GM19099 (cell line): ENCODE data around the gene TIAM2.

Experiments used
- POLR2A ChIP-seq: IDR thresholded peaks from 3 replicates; pipeline ENCODE4 v1.6.1; 2011; ENCODE audit warnings: low read depth; ENCODE audit not compliant: insufficient read length; ENCODE audit errors: extremely low read depth

Gene TIAM2

DNA sequence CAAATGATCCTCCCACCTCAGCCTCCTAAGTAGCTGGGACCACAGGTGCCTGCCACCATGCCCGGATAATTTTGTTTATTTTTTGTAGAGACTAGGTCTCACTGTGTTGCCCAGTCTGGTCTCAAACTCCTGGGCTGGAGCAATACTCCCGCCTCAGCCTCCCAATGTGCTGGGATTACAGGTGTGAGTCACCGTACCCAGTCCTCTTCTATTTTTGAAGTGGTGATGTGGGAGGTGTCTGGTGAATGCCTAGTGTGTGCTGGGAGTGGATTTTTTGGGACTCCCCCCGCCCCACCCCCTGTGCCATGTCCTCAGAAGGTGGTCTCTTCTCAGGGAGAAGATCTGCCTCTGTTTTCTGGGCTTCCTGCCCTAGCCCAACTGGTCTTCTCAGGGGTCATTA, 220.8 kb downstream of the TIAM2 start:
- TF ChIP-seq POLR2A: no peak

DNA sequence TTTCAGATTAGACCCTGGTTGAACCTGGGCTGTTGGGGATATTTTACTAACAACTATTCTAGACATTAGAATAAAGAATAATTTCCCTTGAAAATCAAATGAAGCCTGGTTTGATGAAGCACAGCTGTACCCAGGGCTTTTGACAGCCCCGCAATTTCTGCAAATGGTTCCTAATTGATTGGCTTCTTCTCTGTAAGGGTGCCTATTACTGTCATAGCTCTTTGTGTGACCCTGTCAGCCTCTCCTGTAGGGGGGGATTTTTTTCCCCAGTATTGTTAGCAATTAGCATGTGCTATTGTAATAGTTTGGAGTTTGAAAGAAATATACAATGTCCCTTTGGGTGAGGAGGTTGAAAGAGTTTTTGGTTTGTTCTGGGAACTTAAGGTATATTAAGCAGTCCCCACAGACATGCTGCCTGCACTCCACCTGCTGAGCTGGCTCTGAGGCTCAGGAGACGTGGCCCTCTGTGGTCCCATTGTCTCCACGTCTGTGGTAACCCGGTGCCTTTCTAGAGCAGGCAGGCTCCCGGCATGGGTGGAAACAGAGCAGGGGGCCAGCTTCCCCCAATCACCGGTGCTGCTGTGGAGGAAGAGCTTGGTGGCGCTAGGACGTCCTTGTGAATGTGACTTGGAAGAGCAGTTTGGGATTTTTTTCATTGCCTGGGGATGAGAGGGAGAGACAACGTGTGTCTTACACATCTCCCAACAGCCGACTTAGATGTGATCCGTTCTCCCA, 221.4 kb downstream of the TIAM2 start:
- no peak for TF ChIP-seq POLR2A

DNA sequence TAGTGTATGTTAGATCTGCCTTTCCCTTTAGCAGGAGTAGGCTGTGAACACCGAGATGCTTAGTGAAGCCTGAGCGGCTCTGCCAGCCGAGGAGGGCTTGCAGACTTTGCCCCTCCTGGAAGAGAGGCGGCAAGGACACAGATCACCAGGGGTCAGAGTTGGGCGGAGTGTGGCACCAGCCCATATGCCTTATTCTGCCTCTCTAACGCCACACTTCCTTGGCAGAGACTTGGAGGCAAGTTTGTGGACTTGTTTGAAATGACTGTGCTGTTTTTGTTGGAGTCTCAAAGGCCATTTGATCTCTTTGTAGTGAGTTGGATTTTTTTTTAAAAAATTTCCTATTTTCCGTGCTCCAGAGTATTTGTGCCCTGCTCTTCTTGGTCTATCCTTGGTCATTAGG, 224.2 kb downstream of the TIAM2 start:
- TF ChIP-seq POLR2A: no peak

DNA sequence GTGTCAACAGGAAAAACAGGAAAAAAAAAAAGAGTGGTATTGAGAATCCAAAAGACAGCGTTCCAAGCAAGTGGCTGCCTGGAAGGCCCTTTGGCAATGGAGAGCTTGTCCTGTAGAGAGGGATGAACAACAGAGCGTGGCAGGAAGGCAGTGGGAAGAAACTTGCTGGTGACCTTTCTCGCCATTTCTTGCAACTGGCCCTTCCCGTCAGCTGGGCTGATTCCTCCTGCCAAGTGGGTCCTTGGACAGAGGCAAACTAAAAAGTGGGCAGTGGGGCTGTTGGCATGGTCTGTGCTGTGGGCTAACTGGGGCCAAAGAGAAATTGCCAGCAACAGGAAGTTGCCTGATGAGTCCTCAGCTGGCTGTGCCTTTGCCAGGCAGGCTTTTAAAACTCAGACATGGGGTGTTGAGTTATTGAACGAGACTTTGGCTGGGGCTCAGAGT, 224.8 kb downstream of the TIAM2 start:
- no peak for TF ChIP-seq POLR2A

DNA sequence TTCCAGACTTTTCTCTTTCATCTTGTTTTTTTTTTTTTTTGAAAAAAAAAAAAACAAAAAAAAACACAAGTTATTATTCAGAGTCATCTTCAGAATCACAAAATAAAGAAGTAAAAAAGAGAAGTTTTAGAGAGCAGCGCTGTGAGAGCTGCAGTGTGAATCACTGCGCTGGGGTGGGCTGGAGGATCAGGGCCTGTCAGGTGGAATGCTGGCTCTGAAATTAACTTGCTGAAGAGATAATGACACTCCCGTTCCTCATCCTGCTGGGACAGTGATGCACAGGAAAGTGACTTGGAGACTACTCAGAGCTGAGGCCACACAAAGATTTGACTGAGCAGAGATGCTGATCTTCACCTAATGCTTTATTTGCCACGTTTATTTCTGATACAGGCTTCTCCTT, 226.0 kb downstream of the TIAM2 start:
- TF ChIP-seq POLR2A: no peak

DNA sequence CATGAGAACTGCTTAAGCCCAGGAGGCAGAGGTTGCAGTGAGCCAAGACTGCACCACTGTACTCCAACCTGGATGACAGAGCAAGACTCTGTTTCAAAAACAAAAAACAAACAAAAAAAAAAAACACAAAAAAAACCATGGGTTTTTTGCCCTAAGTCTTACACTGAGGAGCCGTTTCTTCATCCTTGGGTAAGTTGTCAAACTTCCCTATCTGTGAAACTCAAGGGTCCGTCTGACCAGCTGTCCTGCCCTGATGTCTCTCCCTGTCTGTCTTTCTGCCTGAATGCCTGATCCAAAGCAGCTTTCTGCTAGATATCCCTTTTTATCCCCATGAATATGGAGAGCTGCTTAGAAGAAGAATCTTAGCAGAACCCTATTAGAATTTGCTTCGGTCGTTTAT, 227.4 kb downstream of the TIAM2 start:
- TF ChIP-seq POLR2A: no peak

DNA sequence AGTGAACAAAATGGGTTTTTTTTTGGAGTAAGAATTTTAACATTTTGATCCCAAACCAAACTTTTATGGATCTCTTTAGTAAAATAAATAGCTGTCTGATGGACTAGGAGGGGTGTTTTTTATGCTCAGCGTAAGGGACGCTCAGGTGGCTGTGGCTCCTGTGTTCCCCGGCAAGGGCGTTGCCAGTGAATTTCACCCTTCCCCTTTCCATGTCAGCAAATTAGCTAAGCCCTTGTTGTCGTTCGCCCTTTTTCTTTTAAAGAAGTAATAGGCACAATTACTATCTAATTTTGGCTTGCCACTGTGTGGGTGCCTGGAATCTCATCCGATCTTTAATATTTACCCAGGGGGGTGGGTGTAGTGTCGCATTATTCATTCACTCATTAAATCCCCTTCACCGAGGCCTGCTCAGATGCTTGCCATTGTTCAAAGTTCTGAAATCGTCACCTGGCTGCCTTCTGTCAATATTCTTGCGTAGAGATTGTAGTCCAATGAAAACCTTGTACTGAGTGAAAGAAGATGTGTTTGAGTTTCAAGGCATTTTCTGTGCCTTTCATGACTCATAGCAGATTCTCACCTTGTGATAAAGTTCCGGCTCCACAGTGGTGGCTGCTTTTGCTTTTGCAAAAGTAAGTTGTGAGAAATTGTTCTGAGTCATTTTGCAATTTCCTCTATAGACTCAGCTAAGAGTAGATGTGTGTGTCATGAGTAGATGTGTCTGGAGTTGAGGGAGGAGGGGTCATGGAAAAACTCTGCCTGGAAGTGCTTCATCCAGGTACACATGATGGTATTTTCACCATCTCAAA, 228.7 kb downstream of the TIAM2 start:
- no peak for TF ChIP-seq POLR2A

DNA sequence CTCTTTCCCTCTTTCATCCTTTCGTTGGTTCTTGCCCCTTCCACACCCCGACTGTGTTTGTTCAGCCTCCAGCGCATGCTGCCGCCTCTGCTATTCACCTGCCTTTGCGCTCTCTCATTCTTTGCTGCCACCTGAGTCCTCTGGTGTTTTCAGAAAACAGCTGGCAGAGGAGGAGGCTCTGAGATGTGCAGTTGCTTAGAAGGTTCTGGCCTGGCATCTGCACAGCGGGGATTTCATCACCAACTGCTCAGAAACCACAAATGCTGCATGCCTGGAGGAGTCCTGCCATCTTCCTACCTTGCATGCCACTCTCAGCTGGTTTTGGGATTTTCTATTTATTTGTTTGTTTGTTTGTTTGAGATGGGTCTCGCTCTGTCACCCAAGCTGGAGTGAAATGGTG, 229.5 kb downstream of the TIAM2 start:
- no peak for TF ChIP-seq POLR2A

DNA sequence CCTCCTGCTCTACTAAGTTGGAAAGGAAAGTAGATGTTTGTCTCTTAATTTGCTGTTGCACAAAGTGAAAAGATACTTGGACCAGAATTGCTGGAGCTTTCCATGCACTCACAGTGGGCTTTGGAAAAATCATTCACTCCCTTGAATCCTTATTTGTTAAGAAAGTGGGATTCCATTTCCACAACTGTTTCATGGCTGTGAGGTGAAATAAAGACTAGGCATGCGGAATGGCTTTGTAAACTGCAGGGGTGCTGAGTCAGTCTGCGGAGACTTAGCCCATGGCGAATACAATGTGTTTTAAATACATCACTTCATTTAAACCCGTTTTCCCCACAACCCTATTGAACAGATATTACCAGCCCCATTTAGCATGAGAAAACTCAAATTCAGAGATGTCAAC, 231.9 kb downstream of the TIAM2 start:
- no peak for TF ChIP-seq POLR2A

DNA sequence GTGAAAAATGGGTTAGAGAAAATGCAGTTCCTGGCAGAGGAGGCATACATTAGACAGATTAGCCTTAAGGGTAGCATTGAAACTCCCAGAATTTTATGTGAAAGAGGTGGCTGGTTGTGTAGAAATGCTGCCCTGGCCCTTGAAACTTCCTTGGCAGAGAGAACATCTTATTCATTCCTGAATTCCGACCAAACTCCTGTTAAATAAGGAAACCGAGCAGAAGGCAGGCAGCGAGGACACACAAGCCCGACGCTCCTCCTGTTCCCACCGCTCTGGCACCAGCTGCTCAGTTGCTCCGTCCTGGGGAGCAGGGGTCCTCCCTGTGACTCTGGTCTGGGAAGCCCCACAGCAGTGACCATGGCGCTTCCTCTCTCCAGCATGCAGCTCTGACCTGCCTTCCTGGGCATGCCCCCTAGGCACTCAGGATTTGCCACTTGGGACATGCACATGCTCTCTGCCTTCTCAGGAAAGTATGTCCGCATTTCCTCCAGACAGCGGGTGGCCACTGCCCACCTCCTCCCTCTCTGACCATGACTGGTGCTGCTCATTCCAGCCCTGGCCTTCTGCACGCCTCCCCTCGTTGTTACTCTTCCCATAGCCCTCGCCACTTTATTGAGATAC, 233.5 kb downstream of the TIAM2 start:
- no peak for TF ChIP-seq POLR2A

DNA sequence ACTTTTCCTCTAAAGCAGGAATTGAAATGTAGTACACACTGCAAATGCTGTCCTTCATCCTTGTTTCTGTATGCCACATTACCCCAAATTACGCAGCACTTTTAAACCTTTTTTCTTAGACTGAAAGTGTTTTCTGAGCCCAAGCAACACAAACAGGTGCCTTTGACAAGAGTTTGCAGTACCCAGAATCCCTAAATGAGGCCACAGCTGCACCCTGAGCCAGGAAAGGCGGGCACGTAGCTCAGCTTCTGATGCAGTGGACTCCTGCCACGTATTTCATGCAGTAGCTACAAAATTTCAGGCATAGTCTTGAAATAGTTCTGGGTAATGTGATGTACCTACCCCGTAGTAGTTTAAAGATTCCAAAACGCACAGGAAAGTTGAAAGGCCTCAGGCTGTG, 237.7 kb downstream of the TIAM2 start:
- TF ChIP-seq POLR2A: no peak

DNA sequence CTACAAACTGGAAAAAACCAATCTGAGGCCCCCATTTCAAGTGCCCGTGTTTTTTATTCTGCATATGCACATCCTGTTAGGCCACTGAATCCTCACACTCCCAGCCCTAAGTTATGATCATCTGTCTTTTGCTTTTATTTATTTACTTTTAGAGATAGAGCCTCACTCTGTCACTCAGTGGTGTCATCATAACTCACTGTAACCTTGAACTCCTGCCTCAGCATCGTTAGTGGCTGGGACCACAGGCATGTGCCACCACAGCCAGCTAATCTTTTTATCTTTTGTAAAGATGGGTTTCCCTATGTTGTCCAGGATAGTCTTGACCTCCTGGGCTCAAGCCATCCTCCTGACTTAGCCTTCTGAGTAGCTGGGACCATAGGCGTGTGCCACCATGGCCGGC, 239.1 kb downstream of the TIAM2 start:
- TF ChIP-seq POLR2A: no peak

DNA sequence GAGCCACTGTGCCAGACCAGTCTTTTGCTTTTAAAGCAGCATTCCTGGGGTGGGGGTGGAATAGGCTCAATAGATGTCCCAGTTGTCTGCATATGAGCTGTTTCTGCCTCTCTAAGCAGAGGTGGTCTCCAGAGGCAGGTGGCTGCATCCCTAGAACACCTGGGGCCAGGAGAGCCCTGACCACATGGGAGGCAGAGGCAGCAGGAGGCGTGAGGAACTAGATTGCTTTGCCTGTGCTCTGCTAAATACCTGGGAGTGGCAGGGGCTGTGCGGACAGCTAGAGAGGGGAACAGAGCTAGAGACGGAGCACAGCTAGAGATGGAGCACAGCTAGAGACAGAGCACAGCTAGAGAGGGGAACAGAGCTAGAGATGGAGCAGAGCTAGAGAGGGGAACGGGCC, 239.6 kb downstream of the TIAM2 start:
- no peak for TF ChIP-seq POLR2A

DNA sequence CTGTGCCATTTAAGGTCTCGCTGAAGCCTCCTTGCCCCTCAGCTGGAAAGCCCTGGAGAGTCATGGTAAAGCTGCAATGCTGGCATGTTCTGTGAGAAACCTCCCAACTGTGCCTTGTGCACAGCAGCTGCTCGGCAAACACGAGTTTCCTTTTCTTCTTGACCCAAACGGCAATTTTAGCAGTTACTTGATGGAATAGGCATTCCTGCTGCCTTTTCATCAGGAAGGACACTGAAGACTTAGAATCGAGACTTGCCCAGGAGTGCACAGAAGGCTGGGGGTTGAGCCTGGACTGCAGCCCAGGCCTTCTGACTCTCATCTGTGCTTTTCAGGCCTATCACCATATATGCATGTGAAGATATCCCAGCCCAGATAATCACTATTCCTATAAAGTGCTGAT, 240.0 kb downstream of the TIAM2 start:
- TF ChIP-seq POLR2A: no peak

DNA sequence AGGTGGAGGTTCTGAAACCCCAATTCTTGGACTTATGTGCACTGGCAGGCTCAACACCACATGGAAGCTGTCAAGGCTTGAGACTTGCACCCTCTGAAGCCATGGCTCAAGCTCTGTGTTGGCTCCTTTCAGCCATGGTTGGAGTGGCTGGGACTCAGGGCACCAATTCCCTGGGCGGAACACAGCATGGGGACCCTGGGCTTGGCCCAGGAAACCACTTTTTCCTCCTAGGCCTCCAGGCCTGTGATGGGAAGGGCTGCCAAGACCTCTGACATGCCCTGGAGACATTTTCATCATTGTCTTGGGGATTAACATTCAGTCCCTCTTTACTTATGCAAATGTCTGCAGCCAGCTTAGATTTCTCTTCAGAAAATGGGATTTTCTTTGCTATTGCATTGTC, 242.5 kb downstream of the TIAM2 start:
- no peak for TF ChIP-seq POLR2A
